ENCODE results near the gene HSPB7. TPM values are rescaled to one million over a fixed set of nuclear protein-coding genes. Genes with fewer than 3 reads are reported as not detected.
A peak's percentile ranks its signal among the peaks of the same experiment; 100 is the strongest.

Gene HSPB7
- total and polyA plus RNA-seq, 2 donors (not counting 1 experiment from before 2014, with no cell fraction given), result 4.5 to 10.1 TPM

GRCh38 chr1:16013220-16013907 lies 4.5 kb downstream of the HSPB7 start:
- Histone ChIP-seq H3K27ac (ENCODE audit: insufficient read depth, low read length) (peak overlapping the region; percentile 46), H3K79me2 (ENCODE audit: control insufficient read depth, insufficient read depth, low read length) (no peaks in the 10 kb centered on the region), H4K20me1 (ENCODE audit: control insufficient read depth, extremely low read depth, insufficient read depth, low read length) (no peaks in the 10 kb centered on the region), H3K36me3 (ENCODE audit: control insufficient read depth, insufficient read depth, low read length) (no peaks in the 10 kb centered on the region), H3K4me3 (replicated peaks in 1 of 4; ENCODE audit: control extremely low read depth in 1 of 4, insufficient read depth in 1 of 4, low read depth in 3 of 4, low read length in 4 of 4) (peak overlapping the region in 1 of 4 experiments; percentile 42), H3K9me3 (ENCODE audit: control insufficient read depth, insufficient read depth, low read depth, low read length) (no peaks in the 10 kb centered on the region), H3K4me2 (ENCODE audit: extremely low read depth, insufficient read depth, low read length) (peak overlapping the region; percentile 74), H3K27me3 (ENCODE audit: control insufficient read depth, insufficient read depth, low read length) (no peaks in the 10 kb centered on the region), H3K4me1 (ENCODE audit: control insufficient read depth, extremely low read depth, insufficient read depth, low read length) (peaks cover 11% of the 10 kb centered on the region), H2AFZ (ENCODE audit: low read length) (no peak overlapping the region), H3K9ac (ENCODE audit: insufficient read depth, low read length) (peak overlapping the region; percentile 52)
- peak; percentile 48 to 86 for DNase-seq (ENCODE audit: low read depth in 2 of 2)
- TF ChIP-seq, protein P1, sequence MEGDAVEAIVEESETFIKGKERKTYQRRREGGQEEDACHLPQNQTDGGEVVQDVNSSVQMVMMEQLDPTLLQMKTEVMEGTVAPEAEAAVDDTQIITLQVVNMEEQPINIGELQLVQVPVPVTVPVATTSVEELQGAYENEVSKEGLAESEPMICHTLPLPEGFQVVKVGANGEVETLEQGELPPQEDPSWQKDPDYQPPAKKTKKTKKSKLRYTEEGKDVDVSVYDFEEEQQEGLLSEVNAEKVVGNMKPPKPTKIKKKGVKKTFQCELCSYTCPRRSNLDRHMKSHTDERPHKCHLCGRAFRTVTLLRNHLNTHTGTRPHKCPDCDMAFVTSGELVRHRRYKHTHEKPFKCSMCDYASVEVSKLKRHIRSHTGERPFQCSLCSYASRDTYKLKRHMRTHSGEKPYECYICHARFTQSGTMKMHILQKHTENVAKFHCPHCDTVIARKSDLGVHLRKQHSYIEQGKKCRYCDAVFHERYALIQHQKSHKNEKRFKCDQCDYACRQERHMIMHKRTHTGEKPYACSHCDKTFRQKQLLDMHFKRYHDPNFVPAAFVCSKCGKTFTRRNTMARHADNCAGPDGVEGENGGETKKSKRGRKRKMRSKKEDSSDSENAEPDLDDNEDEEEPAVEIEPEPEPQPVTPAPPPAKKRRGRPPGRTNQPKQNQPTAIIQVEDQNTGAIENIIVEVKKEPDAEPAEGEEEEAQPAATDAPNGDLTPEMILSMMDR (conservative IDR thresholded peaks at IDR 0.05 in 1 of 2, IDR thresholded peaks at IDR 0.05 in 1 of 2; ENCODE audit: low read depth in 1 of 2, low read length in 2 of 2), result no peak
- TF ChIP-seq EZH2 (IDR thresholded peaks at IDR 0.05; ENCODE audit: low read length, missing control alignments), result no peak

DNA sequence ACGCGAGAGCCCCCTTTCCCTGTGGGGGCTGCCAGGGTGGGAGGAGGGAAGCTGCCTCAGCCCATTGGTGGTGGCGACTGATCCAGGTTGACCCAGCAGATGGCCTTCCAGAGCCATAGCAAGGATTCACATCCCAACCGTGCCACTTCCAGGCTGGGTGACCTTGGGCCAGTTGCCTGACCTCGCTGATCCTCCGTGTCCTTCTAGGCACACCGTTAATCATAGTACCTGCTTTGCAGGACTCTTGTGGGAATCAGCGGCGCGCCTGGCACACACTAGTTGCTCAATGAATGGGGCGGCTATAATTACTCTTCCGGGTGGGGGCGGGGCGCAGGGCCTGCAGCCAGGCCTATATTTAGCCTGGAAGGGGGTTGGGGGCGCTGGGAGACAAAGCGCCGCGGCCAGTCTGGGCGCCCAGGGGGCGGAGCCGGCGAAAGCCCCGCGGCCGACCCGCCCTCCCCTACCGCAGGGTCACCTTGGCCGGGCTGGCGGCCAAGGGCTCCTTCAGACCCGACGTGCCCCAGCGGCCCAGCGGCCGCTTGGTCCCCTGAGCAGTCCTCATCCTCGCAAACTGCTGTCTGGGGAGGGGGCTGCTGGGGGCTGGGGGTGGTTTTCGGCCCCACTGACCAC lies 5.1 kb downstream of the HSPB7 start:
- Histone ChIP-seq H3K4me1 (ENCODE audit: control insufficient read depth, extremely low read depth, insufficient read depth, low read length) (peaks cover 5% of the 10 kb centered on the region), H3K27me3 (ENCODE audit: control insufficient read depth, insufficient read depth, low read length) (no peaks in the 10 kb centered on the region), H3K79me2 (ENCODE audit: control insufficient read depth, insufficient read depth, low read length) (no peaks in the 10 kb centered on the region), H2AFZ (ENCODE audit: low read length) (peak overlapping the region; percentile 55), H3K27ac (ENCODE audit: insufficient read depth, low read length) (peak overlapping the region; percentile 46), H4K20me1 (ENCODE audit: control insufficient read depth, extremely low read depth, insufficient read depth, low read length) (no peaks in the 10 kb centered on the region), H3K9ac (ENCODE audit: insufficient read depth, low read length) (peak overlapping the region; percentile 52), H3K4me2 (ENCODE audit: extremely low read depth, insufficient read depth, low read length) (peak overlapping the region; percentile 75), H3K9me3 (ENCODE audit: control insufficient read depth, insufficient read depth, low read depth, low read length) (no peaks in the 10 kb centered on the region), H3K4me3 (replicated peaks in 1 of 4; ENCODE audit: control extremely low read depth in 1 of 4, insufficient read depth in 1 of 4, low read depth in 3 of 4, low read length in 4 of 4) (peak overlapping the region in 2 of 4 experiments; percentile 21 to 42), H3K36me3 (ENCODE audit: control insufficient read depth, insufficient read depth, low read length) (no peaks in the 10 kb centered on the region)
- peak; percentile 51 to 75 for DNase-seq (ENCODE audit: low read depth in 2 of 2)
- TF ChIP-seq, protein P1 (conservative IDR thresholded peaks at IDR 0.05 in 1 of 2, IDR thresholded peaks at IDR 0.05 in 1 of 2; ENCODE audit: low read depth in 1 of 2, low read length in 2 of 2), result no peak
- TF ChIP-seq EZH2 (IDR thresholded peaks at IDR 0.05; ENCODE audit: low read length, missing control alignments), result no peak

DNA sequence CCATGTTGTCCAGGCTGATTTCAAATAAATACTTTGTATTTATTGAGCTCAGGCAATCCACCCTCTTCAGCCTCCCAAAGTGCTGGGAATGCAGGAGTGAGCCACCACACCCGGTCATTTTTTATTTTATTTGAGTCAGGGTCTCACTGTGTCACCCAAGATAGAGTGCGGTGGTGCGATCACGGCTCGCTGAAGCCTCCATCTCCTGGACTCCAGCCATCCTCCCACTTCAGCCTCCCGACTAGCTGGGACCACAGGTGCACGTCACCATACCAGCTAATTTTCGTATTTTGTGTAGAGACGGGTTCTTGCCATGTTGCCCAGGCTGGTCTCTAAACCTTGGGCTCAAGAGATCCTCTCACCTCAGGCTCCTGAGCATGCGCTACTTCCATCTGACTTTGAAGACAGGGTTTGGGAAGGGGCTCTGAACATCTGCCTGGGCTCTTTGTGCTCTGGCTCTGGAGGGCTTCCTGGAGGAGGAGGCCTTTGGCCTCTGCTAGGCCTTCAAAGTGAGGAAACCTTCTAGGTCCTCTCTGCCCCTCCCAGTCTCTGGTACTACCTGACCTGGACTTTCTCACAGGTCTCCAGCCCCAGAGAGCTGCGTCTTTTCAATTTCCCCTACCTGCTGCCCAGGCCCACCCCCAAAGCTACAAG lies 5.8 kb downstream of the HSPB7 start:
- H3K27ac ChIP-seq (ENCODE audit: insufficient read depth, low read length), result no peak overlapping the region
- no peaks in the 10 kb centered on the region for H3K79me2 ChIP-seq (ENCODE audit: control insufficient read depth, insufficient read depth, low read length)
- no peaks in the 10 kb centered on the region for H3K27me3 ChIP-seq (ENCODE audit: control insufficient read depth, insufficient read depth, low read length)
- no peak overlapping the region for H2AFZ ChIP-seq (ENCODE audit: low read length)
- H3K36me3 ChIP-seq (ENCODE audit: control insufficient read depth, insufficient read depth, low read length), result no peaks in the 10 kb centered on the region
- H4K20me1 ChIP-seq (ENCODE audit: control insufficient read depth, extremely low read depth, insufficient read depth, low read length), result no peaks in the 10 kb centered on the region
- no peak overlapping the region for H3K9ac ChIP-seq (ENCODE audit: insufficient read depth, low read length)
- H3K4me1 ChIP-seq (ENCODE audit: control insufficient read depth, extremely low read depth, insufficient read depth, low read length), result peaks cover 3% of the 10 kb centered on the region
- no peak for DNase-seq (ENCODE audit: low read depth in 2 of 2)
- no peak overlapping the region for H3K4me3 ChIP-seq (replicated peaks in 1 of 4; ENCODE audit: control extremely low read depth in 1 of 4, insufficient read depth in 1 of 4, low read depth in 3 of 4, low read length in 4 of 4)
- no peaks in the 10 kb centered on the region for H3K9me3 ChIP-seq (ENCODE audit: control insufficient read depth, insufficient read depth, low read depth, low read length)
- no peak overlapping the region for H3K4me2 ChIP-seq (ENCODE audit: extremely low read depth, insufficient read depth, low read length)
- TF ChIP-seq, protein P1 (conservative IDR thresholded peaks at IDR 0.05 in 1 of 2, IDR thresholded peaks at IDR 0.05 in 1 of 2; ENCODE audit: low read depth in 1 of 2, low read length in 2 of 2), result no peak
- no peak for TF ChIP-seq EZH2 (IDR thresholded peaks at IDR 0.05; ENCODE audit: low read length, missing control alignments)

Data from fibroblast of lung (primary cell).